Right renal pelvis (tissue), 4 donors: ENCODE measurements around the gene RPL3. TPM values are rescaled to one million over a fixed set of nuclear protein-coding genes. Genes with fewer than 3 reads are reported as not detected.

ENCODE experiments used
- DNase-seq, 4 donors: peaks; one replicate each; pipeline ENCODE4 v3.0.0-alpha.2; 2013; ENCODE audit warnings: low read depth in 4 of 4, low spot score in 3 of 4, missing footprints in 1 of 4
- polyA plus RNA-seq, 4 donors: library from polyadenylated mRNA; unstranded; fragments of 120-200 nt; gene quantifications; one replicate each; pipeline ENCODE4 v1.2.1, GENCODE V29; 2013; ENCODE audit not compliant: insufficient read length in 4 of 4

RPL3 gene
- polyA plus RNA-seq, 4 donors: 2,866 to 3,497 (median 3,191) TPM

- DNase-seq: no peak
These were observed 35.1 kb downstream of the RPL3 start for GRCh38 chr22:39284142-39284980.

DNA sequence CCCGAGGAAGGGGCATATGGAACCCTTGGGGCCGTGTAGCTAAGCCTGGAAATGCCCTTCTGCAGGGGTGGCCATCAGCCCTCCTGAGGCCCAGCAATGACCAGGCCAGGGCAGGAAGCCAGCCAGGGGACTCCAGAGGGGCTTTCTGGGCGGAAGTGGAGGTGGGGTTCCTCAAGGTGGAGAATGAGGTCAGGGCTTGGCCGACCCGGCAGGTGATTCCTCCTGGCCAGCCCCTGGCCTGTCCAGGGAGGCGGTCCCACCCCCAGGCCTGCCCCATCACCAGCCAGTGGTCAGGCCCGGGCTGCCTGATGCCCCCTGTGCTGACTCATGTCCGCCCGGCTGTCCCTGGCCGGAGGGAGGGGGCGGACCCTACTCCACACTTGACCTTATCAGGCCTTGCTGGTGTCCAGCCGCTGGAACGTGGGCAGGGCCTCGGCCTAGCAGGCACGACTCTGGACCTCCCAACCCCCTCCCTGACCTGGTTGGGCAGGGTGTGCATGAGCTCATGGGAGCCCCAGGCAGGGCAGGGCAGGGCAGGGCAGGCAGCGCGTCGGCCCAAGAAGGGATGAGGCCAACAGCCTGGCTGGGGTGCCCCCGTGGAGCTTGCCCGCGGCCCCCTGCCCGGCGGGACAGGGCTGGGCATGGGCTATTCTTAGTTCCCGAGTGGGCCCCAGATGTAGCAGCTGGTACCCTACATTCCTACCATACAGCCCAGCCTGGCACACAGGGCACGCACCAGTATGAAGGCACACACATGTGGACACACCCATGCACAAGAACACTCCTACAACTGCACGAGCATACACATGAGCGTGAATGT, 35.9 kb downstream of the RPL3 start:
- no peak for DNase-seq

DNA sequence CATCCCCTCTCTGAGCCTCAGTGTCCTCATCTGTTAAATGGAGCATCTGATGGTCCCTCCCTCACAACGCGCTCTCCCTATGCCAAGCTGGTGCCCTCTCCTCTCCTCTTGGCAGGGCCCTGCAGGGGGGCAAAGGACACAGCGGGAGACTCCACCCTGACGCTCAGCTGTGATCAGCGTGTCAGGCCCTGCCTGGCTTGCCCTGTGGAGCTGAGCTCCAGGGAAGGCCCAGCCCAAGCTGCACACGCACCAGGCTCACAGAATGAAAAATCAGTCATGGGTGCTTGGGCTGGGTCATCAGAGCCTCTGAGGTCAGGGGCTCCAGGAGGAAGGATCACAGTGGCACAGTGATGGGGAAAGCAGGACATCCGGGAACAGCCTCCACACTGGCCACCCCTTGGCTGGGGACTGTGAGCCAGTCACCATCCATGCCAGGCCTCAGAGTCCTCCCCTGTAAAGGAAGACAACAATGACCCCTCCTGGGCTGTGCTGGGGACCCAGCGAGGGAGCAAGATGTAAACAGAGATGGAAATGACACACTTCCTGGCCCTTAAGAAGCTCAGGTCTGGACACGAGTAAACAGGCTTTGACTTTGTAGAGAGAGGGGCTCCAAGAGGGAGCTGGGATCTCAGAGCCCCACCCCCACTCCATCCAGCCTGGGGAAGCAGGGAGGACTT, 36.6 kb downstream of the RPL3 start:
- no peak for DNase-seq

GRCh38 chr22:39281126-39281525, 38.3 kb downstream of the RPL3 start:
- DNase-seq: no peak

DNA sequence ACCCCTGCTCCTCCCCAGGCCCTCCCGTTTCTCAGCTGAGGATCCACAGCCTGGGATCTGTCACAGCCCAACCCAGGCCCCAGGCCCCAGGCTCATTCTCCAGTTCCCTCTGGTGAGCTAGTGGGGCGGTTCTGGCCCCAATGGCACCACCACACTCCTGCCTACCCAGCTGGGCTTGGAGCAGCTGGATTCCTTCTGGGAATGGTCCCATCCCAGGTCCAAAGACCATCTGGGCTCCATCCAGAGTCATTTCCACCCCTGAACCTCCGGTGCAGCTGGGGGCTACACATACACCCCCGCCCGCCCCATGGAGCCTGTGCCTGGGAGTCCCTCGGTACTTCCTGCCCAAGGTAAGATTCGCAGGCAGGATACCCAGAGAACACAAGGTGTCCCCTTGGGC, 39.2 kb downstream of the RPL3 start:
- no peak for DNase-seq

DNA sequence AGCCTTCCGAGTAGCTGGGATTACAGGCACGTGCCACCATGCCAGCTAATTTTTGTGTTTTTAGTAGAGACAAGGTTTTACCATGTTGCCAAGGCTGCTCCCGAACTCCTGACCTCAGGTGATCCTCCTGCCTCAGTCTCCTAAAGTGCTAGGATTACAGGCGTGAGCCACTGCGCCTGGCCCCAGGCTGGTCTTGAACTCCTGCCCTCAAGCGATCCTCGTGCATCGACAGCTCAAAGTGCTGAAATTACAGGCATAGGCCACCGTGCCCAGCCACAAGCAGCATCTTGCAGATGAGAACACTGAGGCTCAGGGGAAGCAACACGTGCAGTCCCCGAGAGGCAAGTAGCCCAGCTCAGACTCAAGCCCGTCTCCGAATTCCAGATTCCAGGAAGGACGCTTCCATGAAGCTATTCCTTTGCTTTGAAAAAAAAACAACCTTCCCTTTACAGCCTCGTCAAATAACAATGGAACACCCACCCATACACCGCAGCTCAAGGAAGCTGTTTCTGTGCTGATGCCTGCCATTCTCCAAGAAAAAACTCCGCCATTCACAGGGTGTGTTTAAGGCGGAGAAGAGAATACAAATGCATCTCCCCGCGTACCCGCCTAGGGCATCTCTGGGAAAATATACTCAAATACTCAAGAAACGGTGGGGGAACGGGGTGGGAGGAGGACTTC, 40.1 kb downstream of the RPL3 start:
- no peak for DNase-seq

DNA sequence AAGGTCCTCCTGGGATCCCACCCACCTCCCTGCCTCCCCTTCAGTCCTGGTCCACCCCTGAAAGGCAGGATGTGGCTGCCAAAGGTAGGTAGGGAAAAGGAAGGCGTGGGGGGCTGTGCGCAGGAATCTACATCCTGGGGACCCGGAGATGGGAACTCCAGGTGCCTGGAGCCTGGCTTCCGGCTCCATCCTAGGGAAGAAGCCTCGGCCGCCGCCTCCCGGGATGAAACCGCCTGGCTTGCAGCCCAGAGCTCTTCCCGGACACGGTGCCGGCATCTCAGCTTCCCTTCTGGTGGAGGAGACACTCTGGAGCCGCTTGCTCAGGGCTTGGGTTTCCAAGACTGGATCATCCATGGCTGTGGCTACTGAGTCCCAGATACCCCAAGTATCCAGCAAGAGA, 41.4 kb downstream of the RPL3 start:
- no peak for DNase-seq

- no peak for DNase-seq
These were observed 42.2 kb downstream of the RPL3 start for GRCh38 chr22:39277142-39277607.

- no peak for DNase-seq
These were observed 42.8 kb downstream of the RPL3 start for GRCh38 chr22:39276440-39277141.

- DNase-seq: no peak
These were observed 43.5 kb downstream of the RPL3 start for GRCh38 chr22:39275814-39276439.

DNA sequence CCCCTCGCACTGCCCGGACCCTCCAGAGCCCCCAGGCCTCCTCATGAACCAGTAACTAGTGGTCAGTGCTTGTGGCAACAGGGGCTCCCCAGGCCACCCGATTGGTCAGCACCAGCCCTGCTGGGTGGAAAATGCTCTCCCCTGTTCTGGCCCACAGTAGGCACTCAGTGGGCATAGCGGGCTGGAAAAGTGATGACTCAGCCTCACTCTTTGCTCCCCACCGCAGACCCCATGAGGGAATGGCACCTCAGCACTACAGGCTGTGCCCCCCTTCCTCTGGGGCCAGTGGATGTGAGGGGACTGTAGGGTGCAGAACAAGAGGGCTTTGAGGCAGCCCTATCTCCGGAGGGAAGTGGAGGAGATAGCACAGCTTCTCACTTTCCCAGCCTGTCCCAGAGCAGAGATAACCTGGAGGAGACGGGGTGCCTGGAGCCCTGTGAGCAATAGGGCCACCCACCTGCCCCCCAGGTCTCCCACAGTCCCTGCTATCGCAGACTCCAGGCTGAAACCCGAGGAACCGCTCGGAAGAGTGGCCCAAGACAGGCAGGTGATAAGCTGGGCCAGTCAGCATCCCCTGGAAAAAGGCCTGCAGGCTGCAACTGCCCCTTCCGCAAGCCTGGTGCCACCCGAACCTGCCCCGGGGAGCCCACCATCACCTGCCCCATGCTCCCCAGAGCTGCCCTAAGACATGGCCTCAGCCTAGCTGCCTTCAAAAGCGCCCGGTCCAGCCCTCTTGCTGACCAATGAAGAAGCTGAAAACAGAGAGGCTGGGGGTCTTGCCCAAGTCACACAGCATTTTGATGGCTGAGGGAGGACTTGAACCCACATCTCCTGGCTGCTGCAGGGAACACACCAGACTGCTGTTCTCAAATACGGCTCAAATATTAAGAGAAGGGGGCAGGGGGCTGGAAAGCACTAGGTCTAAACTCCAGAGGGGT, 45.2 kb downstream of the RPL3 start:
- no peak for DNase-seq

DNA sequence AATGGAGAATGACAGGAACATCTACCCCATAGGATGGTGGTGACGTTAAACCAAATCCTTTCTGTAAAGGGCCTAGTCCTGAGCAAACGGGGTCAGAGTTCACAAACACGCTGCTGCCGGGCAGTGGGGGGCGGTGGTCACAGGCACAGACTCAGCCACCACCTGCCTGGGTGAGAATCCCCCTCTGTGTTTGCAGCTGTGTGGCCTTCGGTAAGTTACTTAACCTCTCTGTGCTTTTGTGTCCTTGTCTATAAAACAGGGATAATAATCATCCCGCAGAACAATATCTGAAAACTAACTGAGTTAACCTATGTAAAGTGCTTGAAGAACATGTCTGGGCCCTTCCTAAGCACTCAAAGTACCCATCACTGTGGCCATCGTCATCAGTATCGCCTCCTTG, 48.6 kb downstream of the RPL3 start:
- DNase-seq: no peak

DNA sequence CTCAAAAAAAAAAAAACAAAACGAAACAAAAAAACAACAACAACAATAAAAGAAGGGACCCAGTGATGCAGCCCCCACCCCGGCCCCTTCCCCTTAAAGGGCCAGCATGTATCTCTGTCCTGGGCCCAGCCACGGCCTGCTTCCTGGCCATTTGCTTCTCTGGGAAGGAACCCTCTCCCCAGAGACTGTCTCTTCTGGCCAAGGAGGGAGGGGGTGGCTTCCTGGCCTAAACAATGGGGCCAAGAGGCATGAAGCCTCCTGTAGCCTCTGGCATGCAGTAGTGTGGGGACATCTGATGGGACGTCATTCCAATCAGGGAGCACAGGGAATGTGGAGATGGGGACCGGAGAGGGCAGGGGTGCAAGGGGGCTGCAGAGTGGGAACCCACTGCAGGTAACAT, 49.1 kb downstream of the RPL3 start:
- DNase-seq: no peak

- DNase-seq: no peak
These were observed 50.2 kb downstream of the RPL3 start for GRCh38 chr22:39269095-39269790.

DNA sequence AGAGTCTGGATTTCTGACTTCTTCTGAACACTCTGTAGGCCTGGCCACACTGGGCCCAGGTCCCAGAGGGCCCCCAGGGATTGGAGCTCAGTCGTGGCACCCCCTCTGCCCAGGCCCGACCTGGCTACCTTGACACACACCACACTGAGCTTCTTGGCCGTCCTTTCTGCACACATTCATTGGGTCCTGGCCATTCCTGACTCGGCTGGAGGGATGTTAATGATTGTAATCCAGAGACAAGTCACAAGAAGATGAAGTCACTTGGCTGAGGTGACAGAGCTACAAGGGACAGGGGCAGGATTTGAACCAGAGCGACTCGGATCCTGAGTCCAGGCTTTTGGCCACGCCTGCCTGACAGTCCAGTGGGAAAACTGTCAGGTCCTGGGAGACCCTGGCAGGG, 50.8 kb downstream of the RPL3 start:
- no peak for DNase-seq

- DNase-seq: no peak
These were observed 51.4 kb downstream of the RPL3 start for GRCh38 chr22:39267974-39268373.

- DNase-seq: no peak
These were observed 52.9 kb downstream of the RPL3 start for GRCh38 chr22:39266398-39267030.
